GM12801 (cell line): Measurements from ENCODE around the gene SCO2.

Source experiments
- TF ChIP-seq, protein P1 (sequence below): IDR thresholded peaks from one replicate; pipeline ENCODE4 v1.5.1; 2011; ENCODE audit warnings: control low read depth; ENCODE audit not compliant: insufficient read length; ENCODE audit errors: extremely low read depth

SCO2 gene

DNA sequence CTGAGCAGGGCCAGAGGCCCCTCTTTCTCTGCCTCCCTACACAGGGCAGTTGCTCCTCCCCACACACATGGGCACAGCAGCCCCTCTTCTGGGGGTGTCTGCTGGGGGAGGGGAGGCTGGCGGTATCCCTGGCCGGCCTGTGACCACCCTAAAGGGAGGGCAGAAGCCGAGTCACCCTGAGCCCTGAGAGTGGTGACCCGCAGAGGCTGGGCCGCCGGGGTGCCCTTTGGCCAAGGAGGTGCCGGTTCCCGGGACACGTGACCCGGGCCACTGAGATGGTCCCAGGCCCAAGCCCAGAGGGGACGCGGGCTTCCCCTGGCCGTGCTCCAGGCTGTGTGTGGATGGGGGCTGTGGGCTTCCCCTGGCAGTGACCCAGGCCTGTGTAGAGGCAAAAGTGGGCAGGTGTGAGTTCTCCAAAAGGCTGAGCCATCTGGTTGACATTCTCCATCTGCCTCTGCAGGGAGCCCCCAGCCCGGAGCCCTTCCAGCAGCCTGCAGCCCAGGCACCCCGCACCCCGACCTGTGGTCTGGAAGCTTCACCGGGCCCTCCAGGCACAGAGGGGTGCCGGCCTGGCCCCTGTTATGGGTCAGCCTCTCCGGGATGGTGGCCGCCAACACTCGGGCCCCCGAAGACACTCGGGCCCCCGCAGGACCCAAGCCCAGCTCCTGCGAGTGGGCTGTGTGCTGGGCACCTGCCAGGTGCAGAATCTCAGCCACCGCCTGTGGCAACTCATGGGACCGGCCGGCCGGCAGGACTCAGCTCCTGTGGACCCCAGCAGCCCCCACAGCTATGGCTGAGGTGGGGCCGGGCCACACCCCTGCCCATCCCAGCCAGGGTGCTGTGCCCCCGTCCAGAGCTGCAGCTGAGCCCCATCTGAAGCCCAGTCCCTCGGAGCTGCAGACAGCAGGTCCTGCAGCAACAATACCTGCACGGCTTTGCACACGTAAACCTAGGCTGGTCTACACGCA is 43.0 kb downstream of the SCO2 start:
- TF ChIP-seq, protein P1, sequence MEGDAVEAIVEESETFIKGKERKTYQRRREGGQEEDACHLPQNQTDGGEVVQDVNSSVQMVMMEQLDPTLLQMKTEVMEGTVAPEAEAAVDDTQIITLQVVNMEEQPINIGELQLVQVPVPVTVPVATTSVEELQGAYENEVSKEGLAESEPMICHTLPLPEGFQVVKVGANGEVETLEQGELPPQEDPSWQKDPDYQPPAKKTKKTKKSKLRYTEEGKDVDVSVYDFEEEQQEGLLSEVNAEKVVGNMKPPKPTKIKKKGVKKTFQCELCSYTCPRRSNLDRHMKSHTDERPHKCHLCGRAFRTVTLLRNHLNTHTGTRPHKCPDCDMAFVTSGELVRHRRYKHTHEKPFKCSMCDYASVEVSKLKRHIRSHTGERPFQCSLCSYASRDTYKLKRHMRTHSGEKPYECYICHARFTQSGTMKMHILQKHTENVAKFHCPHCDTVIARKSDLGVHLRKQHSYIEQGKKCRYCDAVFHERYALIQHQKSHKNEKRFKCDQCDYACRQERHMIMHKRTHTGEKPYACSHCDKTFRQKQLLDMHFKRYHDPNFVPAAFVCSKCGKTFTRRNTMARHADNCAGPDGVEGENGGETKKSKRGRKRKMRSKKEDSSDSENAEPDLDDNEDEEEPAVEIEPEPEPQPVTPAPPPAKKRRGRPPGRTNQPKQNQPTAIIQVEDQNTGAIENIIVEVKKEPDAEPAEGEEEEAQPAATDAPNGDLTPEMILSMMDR = no peak

DNA sequence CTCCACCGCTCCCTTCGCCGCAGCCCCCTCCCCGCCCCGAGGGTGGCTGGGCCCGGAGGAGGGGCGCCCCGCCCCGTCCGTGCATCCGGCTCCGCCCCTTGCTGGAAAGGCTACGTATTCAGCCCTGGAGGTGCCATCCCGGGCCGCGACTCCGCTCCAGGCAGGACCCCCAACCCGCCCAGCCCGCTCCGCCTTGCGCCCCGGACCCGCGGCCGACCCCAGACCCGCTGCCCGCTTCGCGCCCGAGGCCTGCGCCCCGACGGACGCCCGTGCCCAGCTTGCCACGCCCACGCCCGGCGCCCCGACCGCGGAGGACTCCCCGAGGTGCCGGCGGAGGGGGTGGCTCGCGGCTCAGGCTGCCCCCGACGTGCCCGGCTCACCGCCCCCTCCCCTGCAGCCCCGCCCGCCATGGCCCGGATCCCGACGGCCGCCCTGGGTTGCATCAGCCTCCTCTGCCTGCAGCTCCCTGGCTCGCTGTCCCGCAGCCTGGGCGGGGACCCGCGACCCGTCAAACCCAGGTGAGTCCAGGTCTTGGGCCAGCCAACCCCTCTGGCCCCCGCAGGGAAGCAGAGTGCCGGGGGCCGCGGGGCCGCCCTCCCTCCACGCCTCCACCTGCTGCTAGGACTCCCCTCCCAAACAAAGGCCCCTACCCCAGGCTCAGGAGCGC is 43.8 kb downstream of the SCO2 start, which contains the start of gene ADM2:
Gene ADM2 (plus strand): TSS at position 104 of the 667 bp plus-strand sequence. CDS start 305 bp downstream, at position 409.
- TF ChIP-seq, protein P1 = no peak

DNA sequence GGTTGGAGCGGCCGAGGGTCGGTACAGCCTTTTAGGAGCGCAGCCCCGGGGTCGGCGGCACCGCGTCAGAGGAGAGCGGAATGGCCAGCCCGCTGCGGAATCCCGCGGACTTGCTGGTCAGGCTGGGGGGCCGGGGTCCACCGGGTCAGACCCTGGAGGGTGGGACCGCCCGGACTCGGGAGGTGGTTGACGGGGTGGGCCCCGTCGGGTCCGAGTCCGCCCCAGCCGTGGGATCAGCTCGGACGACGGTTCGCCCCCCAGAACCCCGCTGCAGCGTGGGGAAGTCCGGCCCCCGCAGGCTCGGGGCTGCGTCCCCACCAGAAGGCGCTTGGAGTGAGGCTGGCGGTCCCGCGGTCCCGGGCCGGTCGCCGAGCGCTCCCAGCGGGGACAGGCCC is 44.4 kb downstream of the SCO2 start:
- TF ChIP-seq, protein P1 = no peak

DNA sequence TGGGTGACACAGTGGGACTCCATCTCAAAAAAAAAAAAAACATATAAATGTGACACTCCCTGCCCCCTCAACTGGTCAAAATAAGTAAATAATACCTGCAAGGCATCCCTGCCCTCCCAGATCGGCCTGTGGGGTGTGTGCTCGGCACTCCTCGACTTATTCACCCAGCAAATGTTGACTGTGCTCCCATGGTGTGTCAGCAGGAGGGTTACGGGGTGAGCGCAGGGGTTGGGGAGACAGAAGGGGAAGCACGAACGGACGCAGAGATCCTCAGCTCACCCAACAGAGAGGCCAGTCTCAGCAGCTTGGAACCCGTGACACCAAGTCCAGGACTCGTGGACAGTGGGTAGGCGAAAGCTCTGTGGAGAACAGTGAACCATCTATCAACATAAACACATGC is 45.7 kb downstream of the SCO2 start:
- TF ChIP-seq, protein P1 = no peak

DNA sequence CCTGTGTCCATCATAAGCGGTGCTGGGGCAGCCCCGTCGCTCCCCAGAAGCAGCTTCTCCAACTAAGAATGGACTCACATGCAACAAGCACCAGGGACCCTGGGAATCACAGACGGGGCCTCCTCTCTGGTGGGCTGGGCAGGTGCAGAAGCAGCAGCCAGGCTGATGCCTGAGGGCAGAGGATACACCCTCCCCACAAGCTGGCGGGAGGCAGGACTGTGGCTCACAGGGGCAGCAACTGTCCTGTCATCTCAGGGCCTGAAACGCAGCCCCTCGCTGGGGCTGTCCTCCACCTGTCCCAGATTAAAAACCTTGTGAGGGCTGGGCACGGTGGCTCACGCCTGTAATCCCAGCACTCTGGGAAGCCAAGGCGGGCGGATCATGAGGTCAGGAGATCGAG is 47.5 kb downstream of the SCO2 start:
- TF ChIP-seq, protein P1 = no peak

DNA sequence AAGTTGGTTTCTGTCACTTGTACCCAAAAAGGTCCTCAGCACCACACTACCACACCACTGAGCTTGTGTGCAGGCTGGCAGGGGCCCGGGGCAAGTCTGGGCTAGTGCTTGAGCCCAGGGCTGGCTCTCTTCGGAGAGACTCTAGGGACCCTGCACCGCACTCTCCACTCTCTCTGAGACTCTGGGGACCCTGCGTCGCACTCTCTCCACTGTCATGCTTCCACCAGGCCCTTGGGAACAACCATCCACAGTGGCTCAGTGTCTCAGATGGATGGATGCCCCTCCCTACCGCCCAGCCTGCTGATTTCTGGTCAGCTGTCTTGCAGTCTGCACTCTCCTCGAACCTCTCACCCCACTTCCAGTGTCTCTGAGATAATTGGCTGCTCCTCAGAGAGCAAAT is 48.5 kb downstream of the SCO2 start:
- TF ChIP-seq, protein P1 = no peak

DNA sequence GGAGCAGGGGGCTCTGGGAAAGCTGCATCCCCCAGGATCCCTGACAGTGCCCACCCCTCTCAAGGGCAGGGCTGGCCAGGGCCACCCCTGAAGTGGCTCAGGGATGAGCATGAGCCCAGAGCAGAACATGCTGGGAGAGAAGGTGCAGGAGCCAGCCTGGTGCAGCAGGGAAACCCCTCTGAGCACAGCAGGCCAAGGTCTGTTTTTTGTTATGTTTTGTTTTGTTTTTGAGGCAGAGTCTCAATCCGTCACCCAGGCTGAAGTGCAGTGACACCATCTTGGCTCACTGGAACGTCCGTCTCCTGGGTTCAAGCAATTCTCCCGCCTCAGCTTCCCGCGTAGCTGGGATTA is 49.8 kb downstream of the SCO2 start:
- TF ChIP-seq, protein P1 = no peak
